ENCODE measurements around the gene ARFIP1. TPM values are rescaled to one million over a fixed set of nuclear protein-coding genes. Genes with fewer than 3 reads are reported as not detected.

ARFIP1 gene
- total and polyA plus RNA-seq, 2 of the 8 experiments (the other 6 are each of a cell fraction or from before 2014, with no cell fraction given): 13.5 to 38.0 TPM

GRCh38 chr4:152939621-152940020 is 159.9 kb downstream of the ARFIP1 start:
- H3K9me3 ChIP-seq (ENCODE audit: insufficient read depth in 2 of 2, low read depth in 1 of 2, low read length in 1 of 2): no peaks in the 10 kb centered on the region
- peaks cover 0 to 13% (median 5%) of the 10 kb centered on the region in 4 experiments; a peak in 3 of 7 replicates for H3K27me3 ChIP-seq (replicated peaks in 1 of 4; ENCODE audit: control insufficient read depth in 3 of 4, extremely low read depth in 1 of 4, insufficient read depth in 3 of 4, low read length in 3 of 4)
- 87% methylated on average over 2 of the region's 2 CpGs; no CpG with 5 or more reads in 1 of the 2 experiments for WGBS, 2 experiments (ENCODE audit: extremely low coverage in 1 of 2, insufficient coverage in 1 of 2, insufficient read length in 1 of 2, insufficient replicate concordance in 2 of 2, low coverage in 1 of 2, low lambda C conversion rate in 2 of 2, missing lambda C conversion rate in 1 of 2)
- H3K36me3 ChIP-seq (ENCODE audit: control insufficient read depth in 2 of 4, insufficient read depth in 4 of 4, low read length in 3 of 4): peaks cover 0 to 15% (median 9%) of the 10 kb centered on the region in 4 experiments; a peak in 4 of 8 replicates
- FAIRE-seq (no peak), DNase-seq (ENCODE audit: low read depth in 1 of 2, low spot score in 2 of 2) (no peak)
- H2AK5ac ChIP-seq (ENCODE audit: low read depth, low read length): no peak overlapping the region; the same call in 1 of the 2 replicates
- H4K5ac ChIP-seq (ENCODE audit: insufficient read length, low read depth, low read length): no peak overlapping the region
- no peak for TF ChIP-seq KDM1A (IDR thresholded peaks at IDR 0.05; ENCODE audit: borderline replicate concordance, low read length)
- TF ChIP-seq ZNF274 (IDR thresholded peaks at IDR 0.05; ENCODE audit: borderline replicate concordance, extremely low read depth, low read length): no peak
- TF ChIP-seq, protein P1, sequence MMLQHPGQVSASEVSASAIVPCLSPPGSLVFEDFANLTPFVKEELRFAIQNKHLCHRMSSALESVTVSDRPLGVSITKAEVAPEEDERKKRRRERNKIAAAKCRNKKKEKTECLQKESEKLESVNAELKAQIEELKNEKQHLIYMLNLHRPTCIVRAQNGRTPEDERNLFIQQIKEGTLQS (IDR thresholded peaks at IDR 0.05; ENCODE audit: insufficient read depth, low read depth, low read length): no peak
- TF ChIP-seq CBX5 (IDR thresholded peaks at IDR 0.05; ENCODE audit: low read depth, low read length): no peak
- no peak for TF ChIP-seq CREB1 (IDR thresholded peaks at IDR 0.05)
- no peak for TF ChIP-seq TAF1 (IDR thresholded peaks at IDR 0.05; ENCODE audit: low read depth, low read length)
- no peak overlapping the region; a peak in 2 of 4 replicates for H3K4me2 ChIP-seq (ENCODE audit: insufficient read depth in 1 of 2, low read depth in 2 of 2, low read length in 2 of 2)
- H3K18ac ChIP-seq (ENCODE audit: extremely low read depth, low read length): no peak overlapping the region
- no peak overlapping the region for H3K23ac ChIP-seq (ENCODE audit: insufficient read length)
- peaks cover 0 to 8% (median 4%) of the 10 kb centered on the region in 4 experiments; a peak in 4 of 7 replicates for H3K4me1 ChIP-seq (replicated peaks in 1 of 4; ENCODE audit: control insufficient read depth in 3 of 4, insufficient read depth in 4 of 4, low read length in 3 of 4)
- no peak overlapping the region for H3K4me3 ChIP-seq (ENCODE audit: extremely low read depth in 1 of 4, insufficient read depth in 2 of 4, low read depth in 3 of 4, low read length in 4 of 4)
- ChIA-PET POLR2A (ENCODE audit: partially characterized antibody) (interaction anchor here (1.2 to 6.6 kb wide), 3 partner anchors 10 to 52 kb away, joined by 3 to 61 read pairs (median 7); no protein-coding TSS in a partner anchor), CTCF (ENCODE audit: partially characterized antibody) (interaction anchor here (0.6 to 6.6 kb wide), 9 partner anchors 10 to 195 kb away, joined by 3 to 35 read pairs (median 6); no protein-coding TSS in a partner anchor)
- no peak overlapping the region for H2BK5ac ChIP-seq (ENCODE audit: low read depth, low read length)
- H2BK120ac ChIP-seq (replicated peaks; ENCODE audit: low read depth, low read length): no peak overlapping the region
- H3K4ac ChIP-seq (replicated peaks; ENCODE audit: insufficient read length, low read depth, low read length): no peak overlapping the region
- no peak overlapping the region for H3K9ac ChIP-seq (replicated peaks in 1 of 4; ENCODE audit: extremely low read depth in 1 of 4, low read depth in 3 of 4, low read length in 3 of 4)
- H2BK20ac ChIP-seq (ENCODE audit: low read length): no peak overlapping the region
- H2BK12ac ChIP-seq (ENCODE audit: low read depth, low read length): no peak overlapping the region
- no peak overlapping the region for H4K91ac ChIP-seq (replicated peaks; ENCODE audit: insufficient read length, low read length)
- H4K20me1 ChIP-seq (replicated peaks in 1 of 2; ENCODE audit: control insufficient read depth in 1 of 2, insufficient read depth in 2 of 2, low read length in 2 of 2): peaks cover 16 to 17% of the 10 kb centered on the region in 2 experiments
- no peak overlapping the region for H3K27ac ChIP-seq (ENCODE audit: low read depth, low read length)
- H2AFZ ChIP-seq (ENCODE audit: low read length): no peak overlapping the region
- no peak overlapping the region for H3K56ac ChIP-seq (replicated peaks; ENCODE audit: insufficient read length, low read depth, low read length)
- peaks cover 2% of the 10 kb centered on the region; the same call in 1 of the 2 replicates for H3K23me2 ChIP-seq (ENCODE audit: low read depth, low read length)
- 0 out of 2 replicates have a peak, but pooled peaks cover 6% of the 10 kb centered on the region for H3K79me1 ChIP-seq (ENCODE audit: low read depth, low read length)
- H4K8ac ChIP-seq (ENCODE audit: extremely low read depth, insufficient read depth, low read length): no peak overlapping the region
- H3K79me2 ChIP-seq (ENCODE audit: control insufficient read depth in 1 of 2, insufficient read depth in 2 of 2, low read length in 2 of 2): peaks cover 20 to 67% of the 10 kb centered on the region in 2 experiments
- H2BK15ac ChIP-seq (ENCODE audit: low read length): no peak overlapping the region
- H3K14ac ChIP-seq (ENCODE audit: insufficient read length): no peak overlapping the region
